GM12892 (cell line): Measurements from ENCODE around the gene RAVER1.
"Not testable (repeated sequence)": the region's sequence is repeated elsewhere in the genome, so short reads cannot be mapped to it uniquely, and the experiment has no call there.

Experiments used
- POLR2A ChIP-seq: IDR thresholded peaks from 2 replicates; pipeline ENCODE4 v1.6.1; 2011; ENCODE audit warnings: low read depth, low read length, control low read depth
- POLR2AphosphoS5 ChIP-seq: IDR thresholded peaks from 2 replicates; pipeline ENCODE4 v1.6.1; 2011; ENCODE audit warnings: low read depth, low read length, control low read depth
- TAF1 ChIP-seq: IDR thresholded peaks from 2 replicates; pipeline ENCODE4 v1.6.1; 2011; ENCODE audit warnings: low read depth, mild to moderate bottlenecking, control low read depth, low read length, borderline replicate concordance

DNA sequence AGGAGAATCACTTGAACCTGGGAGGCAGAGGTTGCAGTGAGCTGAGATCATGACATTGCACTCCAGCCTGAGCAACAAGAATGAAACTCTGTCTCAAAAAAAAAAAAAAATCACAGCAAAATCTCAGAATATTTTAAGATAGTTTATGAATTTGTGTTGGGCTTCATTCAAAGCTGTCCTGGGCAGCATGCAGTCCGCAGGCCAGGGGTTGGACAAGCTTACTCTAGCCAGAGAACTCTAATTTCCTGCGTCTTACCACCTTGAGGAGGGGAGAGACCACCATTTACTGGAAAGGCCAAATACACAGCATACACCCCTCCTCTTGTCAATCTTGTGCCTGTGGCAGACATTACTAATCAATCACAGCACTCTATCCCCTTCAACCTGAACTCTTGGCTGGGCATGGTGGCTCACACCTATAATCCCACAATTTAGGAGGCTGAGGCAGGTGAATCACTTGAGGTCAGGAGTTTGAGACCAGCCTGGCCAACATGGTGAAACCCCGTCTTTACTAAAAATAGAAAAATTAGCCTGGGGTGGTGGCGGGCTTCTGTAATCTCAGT, 33.7 kb upstream of the RAVER1 start:
- not testable (repeated sequence) for TF ChIP-seq POLR2AphosphoS5, POLR2A, TAF1
